BE2C (cell line): ENCODE results near the gene RELN.

Source experiments
- DNase-seq: peaks from one replicate; pipeline ENCODE4 v3.0.0-alpha.2; 2020
- H3K27me3 ChIP-seq: fragments of 250-450 bp; sonication (Bioruptor Pico); 2 replicates; pipeline ENCODE4 v1.5.1; 2020; ENCODE audit warnings: mild to moderate bottlenecking
- H3K36me3 ChIP-seq: fragments of 250-450 bp; sonication (Bioruptor Pico); 2 replicates; pipeline ENCODE4 v1.5.1; 2020; ENCODE audit warnings: mild to moderate bottlenecking
- H3K4me1 ChIP-seq: fragments of 250-450 bp; sonication (Bioruptor Pico); 2 replicates; pipeline ENCODE4 v1.5.1; 2020
- H3K4me3 ChIP-seq: 2 replicates; pipeline ENCODE4 v1.5.1; 2011; ENCODE audit warnings: low read depth, low read length
- H3K9me3 ChIP-seq: fragments of 250-450 bp; sonication (Bioruptor Pico); 2 replicates; pipeline ENCODE4 v1.5.1; 2020
- TF ChIP-seq, protein P1 (sequence below): IDR thresholded peaks from 2 replicates; pipeline ENCODE4 v1.5.1; 2012; ENCODE audit warnings: mild to moderate bottlenecking, low read depth, low read length

Gene RELN

DNA sequence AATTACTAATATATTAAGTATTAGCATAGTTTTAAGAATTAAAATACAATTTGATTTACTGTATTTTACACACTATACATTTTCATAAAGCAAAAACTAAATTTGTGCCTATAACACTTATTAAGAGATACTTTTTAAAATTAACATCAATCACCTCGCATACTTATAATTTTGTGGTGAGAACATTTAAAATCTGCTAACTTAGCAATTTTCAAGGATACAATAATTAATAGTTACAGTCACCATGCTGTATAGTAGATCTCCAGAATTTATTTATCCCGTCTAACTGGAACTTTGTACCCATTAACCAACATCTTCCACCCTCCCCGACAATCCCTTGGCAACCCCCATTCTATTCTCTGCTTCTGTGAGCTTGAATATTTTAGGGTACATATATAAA lies 47.5 kb downstream of the RELN start:
- no peaks in the 10 kb centered on the region; the same call in 1 of the 2 replicates for H3K36me3 ChIP-seq
- H3K9me3 ChIP-seq: no peaks in the 10 kb centered on the region
- no peak overlapping the region for H3K4me3 ChIP-seq
- H3K4me1 ChIP-seq: peaks cover 14% of the 10 kb centered on the region
- no peaks in the 10 kb centered on the region; the same call in 1 of the 2 replicates for H3K27me3 ChIP-seq
- DNase-seq: no peak
- TF ChIP-seq, protein P1, sequence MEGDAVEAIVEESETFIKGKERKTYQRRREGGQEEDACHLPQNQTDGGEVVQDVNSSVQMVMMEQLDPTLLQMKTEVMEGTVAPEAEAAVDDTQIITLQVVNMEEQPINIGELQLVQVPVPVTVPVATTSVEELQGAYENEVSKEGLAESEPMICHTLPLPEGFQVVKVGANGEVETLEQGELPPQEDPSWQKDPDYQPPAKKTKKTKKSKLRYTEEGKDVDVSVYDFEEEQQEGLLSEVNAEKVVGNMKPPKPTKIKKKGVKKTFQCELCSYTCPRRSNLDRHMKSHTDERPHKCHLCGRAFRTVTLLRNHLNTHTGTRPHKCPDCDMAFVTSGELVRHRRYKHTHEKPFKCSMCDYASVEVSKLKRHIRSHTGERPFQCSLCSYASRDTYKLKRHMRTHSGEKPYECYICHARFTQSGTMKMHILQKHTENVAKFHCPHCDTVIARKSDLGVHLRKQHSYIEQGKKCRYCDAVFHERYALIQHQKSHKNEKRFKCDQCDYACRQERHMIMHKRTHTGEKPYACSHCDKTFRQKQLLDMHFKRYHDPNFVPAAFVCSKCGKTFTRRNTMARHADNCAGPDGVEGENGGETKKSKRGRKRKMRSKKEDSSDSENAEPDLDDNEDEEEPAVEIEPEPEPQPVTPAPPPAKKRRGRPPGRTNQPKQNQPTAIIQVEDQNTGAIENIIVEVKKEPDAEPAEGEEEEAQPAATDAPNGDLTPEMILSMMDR: no peak

DNA sequence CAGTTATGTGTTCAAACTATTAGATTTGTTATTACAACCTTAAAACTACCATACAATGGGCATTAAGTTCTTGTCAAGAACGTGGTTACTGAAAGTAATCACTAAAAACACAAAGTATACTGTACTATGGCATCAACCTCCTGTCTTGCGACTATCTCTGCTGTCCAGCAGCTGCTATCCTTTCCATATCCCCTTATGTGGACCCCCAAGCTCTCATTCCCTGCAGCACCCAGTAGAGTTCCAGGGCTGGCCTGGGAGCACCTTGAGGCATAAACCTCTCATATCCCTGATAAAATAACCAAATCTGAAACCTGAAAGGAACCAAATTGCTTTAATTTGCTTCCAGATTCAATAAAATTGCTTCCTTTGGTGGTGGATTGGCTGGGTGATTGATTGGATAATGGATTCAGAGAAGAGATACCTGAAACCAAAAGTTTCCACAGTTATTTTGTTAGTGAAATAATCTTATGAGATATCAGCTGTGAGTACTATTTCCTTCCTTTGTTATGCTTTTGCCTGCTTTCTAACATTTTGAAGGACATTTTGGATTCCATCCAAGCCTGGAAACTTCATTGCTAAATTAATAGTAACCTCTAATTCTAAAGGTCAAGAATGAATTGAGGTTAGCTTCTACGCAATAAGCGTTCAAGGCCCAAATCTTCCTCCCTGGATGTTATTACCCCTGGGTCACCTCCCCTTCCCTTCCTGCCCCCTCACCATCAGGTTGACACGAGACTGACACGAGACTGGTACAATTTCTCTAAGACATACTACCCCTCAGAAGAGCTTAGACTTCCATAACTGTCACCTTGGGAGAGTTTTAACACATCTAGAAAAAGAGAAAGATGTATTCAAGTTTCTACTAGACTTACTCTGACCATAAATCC lies 48.8 kb downstream of the RELN start:
- TF ChIP-seq, protein P1: no peak
- Histone ChIP-seq H3K4me1 (peaks cover 12% of the 10 kb centered on the region), H3K9me3 (no peaks in the 10 kb centered on the region), H3K27me3 (no peaks in the 10 kb centered on the region; the same call in 1 of the 2 replicates), H3K36me3 (no peaks in the 10 kb centered on the region; the same call in 1 of the 2 replicates), H3K4me3 (no peak overlapping the region)
- DNase-seq: no peak

DNA sequence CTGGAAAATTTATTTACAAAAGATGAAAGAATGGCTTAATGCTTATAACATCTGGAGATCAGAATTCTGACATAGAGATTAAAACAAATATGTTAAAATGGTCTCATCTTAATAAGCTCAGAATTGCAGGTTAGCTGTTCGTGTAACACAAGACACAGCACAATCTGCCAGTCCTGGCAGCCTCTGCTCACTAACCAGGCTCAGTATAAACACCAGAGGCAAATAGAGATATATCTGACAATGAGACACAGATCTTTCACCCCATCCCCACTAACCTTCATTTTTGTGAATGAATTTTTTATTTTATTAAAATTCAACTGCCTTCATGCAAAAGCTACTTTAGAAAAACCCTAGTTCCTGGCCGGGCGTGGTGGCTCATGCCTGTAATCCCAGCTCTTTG lies 51.8 kb downstream of the RELN start:
- peaks cover 24% of the 10 kb centered on the region for H3K4me1 ChIP-seq
- H3K27me3 ChIP-seq: no peaks in the 10 kb centered on the region
- TF ChIP-seq, protein P1: no peak
- peaks cover 2% of the 10 kb centered on the region; the same call in 1 of the 2 replicates for H3K36me3 ChIP-seq
- no peak overlapping the region for H3K4me3 ChIP-seq
- no peak for DNase-seq
- no peaks in the 10 kb centered on the region for H3K9me3 ChIP-seq

DNA sequence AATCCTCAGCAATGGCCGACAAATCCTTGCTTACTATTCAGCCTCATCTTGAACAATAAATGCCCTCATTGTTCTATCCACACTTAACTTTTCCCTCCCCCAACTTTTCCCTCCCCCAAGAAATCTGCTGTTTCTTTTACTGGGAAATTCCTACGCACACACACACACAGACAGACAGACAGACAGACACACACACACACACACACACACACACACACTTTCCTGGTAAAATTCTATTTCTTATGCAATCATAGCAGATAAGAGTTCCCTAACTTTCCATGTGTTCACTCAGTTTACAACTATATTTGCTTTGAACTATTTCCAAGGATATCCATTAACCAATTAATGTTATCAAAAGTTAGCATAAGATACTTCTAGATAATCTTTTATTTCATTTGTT lies 52.9 kb downstream of the RELN start:
- DNase-seq: no peak
- peaks cover 24% of the 10 kb centered on the region for H3K4me1 ChIP-seq
- H3K27me3 ChIP-seq: no peaks in the 10 kb centered on the region
- no peak overlapping the region for H3K4me3 ChIP-seq
- peaks cover 2% of the 10 kb centered on the region; the same call in 1 of the 2 replicates for H3K36me3 ChIP-seq
- H3K9me3 ChIP-seq: no peaks in the 10 kb centered on the region
- TF ChIP-seq, protein P1: no peak

DNA sequence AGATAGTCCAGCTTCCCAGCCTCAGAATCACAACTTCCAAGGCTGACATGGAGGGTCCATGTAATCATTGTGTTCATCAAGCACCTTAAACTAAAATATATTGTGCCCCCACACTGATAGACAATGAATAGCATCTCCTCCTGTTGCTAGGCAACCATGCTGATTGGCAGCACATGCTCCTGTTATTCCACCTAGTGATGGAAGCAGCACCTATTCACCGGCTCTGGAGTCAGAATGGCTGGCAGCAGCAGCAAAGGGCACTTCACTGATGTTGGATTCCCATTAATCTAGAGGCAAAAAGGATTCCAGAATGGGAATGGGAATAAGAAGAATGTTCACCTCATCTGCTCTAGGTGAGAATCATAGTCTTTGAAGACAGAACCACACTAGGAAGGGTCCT lies 55.0 kb downstream of the RELN start:
- H3K4me3 ChIP-seq: no peak overlapping the region
- peak; percentile 29 for DNase-seq
- TF ChIP-seq, protein P1: no peak; the same call in 1 of the 2 replicates
- H3K9me3 ChIP-seq: no peaks in the 10 kb centered on the region
- H3K27me3 ChIP-seq: no peaks in the 10 kb centered on the region
- peaks cover 2% of the 10 kb centered on the region; the same call in 1 of the 2 replicates for H3K36me3 ChIP-seq
- peaks cover 18% of the 10 kb centered on the region for H3K4me1 ChIP-seq

DNA sequence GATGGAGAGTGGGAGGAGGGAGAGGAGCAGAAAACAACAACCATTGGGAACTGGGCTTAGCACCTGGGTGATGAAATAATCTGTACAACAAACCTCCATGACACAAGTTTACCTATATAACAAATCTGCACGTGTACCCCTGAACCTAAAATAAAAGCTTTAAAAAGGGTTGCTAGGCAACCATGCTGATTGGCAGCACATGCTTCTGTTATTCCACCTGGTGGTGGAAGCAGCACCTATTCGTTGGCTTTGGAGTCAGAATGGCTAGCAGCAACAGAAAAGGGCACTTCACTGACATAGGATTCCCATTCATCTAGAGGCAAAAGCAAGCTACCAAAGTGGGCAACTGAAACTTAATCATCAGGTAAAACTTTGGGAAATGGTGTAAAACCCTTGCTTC lies 57.1 kb downstream of the RELN start:
- Histone ChIP-seq H3K36me3 (peaks cover 2% of the 10 kb centered on the region; the same call in 1 of the 2 replicates), H3K9me3 (no peaks in the 10 kb centered on the region), H3K4me1 (peaks cover 25% of the 10 kb centered on the region), H3K4me3 (no peak overlapping the region), H3K27me3 (no peaks in the 10 kb centered on the region)
- TF ChIP-seq, protein P1: no peak
- no peak for DNase-seq
